Lower leg skin (tissue), 3 donors: Measurements from ENCODE around the gene C5orf58.

Experiments
- POLR2A ChIP-seq, 2 donors: fragments of 450-650 bp; IDR thresholded peaks; one replicate each; pipeline ENCODE4 v1.6.1; 2016 to 2017; ENCODE audit warnings: antibody characterized with exemption in 2 of 2, mild to moderate bottlenecking in 1 of 2, moderate library complexity in 1 of 2
- TF ChIP-seq, protein P1 (sequence below), 3 donors: fragments of 450-650 bp; IDR thresholded peaks; one replicate each; pipeline ENCODE4 v1.5.1; 2016; ENCODE audit warnings: antibody characterized with exemption in 3 of 3, mild to moderate bottlenecking in 3 of 3, moderate library complexity in 2 of 3

DNA sequence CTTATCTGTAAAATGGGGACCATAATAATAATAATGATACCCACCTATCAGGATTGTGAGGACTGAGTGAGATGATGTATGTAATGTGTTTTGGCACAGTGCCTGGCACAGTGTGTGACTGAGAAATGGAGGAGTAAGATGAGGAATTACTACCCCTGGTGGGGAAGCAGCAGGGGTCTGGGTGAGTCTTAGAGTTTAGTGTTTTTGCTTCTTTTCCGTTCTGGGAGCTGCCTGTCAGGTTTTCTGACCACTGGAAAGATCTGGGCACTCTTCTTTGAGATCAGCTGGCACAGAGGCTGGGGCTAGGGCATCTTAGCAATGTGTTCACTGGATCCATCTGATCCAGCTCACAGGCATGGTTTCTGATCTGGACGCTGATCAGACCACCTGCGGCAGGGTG lies 56.3 kb downstream of the C5orf58 start:
- TF ChIP-seq, protein P1, sequence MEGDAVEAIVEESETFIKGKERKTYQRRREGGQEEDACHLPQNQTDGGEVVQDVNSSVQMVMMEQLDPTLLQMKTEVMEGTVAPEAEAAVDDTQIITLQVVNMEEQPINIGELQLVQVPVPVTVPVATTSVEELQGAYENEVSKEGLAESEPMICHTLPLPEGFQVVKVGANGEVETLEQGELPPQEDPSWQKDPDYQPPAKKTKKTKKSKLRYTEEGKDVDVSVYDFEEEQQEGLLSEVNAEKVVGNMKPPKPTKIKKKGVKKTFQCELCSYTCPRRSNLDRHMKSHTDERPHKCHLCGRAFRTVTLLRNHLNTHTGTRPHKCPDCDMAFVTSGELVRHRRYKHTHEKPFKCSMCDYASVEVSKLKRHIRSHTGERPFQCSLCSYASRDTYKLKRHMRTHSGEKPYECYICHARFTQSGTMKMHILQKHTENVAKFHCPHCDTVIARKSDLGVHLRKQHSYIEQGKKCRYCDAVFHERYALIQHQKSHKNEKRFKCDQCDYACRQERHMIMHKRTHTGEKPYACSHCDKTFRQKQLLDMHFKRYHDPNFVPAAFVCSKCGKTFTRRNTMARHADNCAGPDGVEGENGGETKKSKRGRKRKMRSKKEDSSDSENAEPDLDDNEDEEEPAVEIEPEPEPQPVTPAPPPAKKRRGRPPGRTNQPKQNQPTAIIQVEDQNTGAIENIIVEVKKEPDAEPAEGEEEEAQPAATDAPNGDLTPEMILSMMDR (IDR thresholded peaks at IDR 0.05): no peak
- TF ChIP-seq POLR2A (IDR thresholded peaks at IDR 0.05): no peak
